Parathyroid adenoma (tissue), 2 donors: ENCODE data around the gene TRMT10C.
"Not testable (repeated sequence)": the region's sequence is repeated elsewhere in the genome, so short reads cannot be mapped to it uniquely, and the experiment has no call there.

Experiments
- H2AFZ ChIP-seq: fragments of 300-600 bp; sonication (generic); one replicate; pipeline ENCODE4 v1.7.0; 2017; ENCODE audit warnings: antibody characterized with exemption, mild to moderate bottlenecking
- H3K27ac ChIP-seq: fragments of 300-600 bp; sonication (generic); one replicate; pipeline ENCODE4 v1.7.0; 2017
- H3K27me3 ChIP-seq: fragments of 300-600 bp; sonication (generic); one replicate; pipeline ENCODE4 v1.7.0; 2017; ENCODE audit warnings: low read length; ENCODE audit not compliant: control insufficient read depth, insufficient read depth
- H3K36me3 ChIP-seq: fragments of 300-600 bp; sonication (generic); one replicate; pipeline ENCODE4 v1.7.0; 2017; ENCODE audit warnings: low read length; ENCODE audit not compliant: control insufficient read depth, insufficient read depth
- H3K4me1 ChIP-seq: fragments of 300-600 bp; sonication (generic); one replicate; pipeline ENCODE4 v1.7.0; 2017; ENCODE audit warnings: control low read depth
- H3K4me2 ChIP-seq: fragments of 300-600 bp; sonication (generic); one replicate; pipeline ENCODE4 v1.7.0; 2017; ENCODE audit warnings: low read length
- H3K4me3 ChIP-seq: fragments of 300-600 bp; sonication (generic); one replicate; pipeline ENCODE4 v1.7.0; 2017; ENCODE audit warnings: low read depth, low read length
- H3K79me2 ChIP-seq: fragments of 300-600 bp; sonication (generic); one replicate; pipeline ENCODE4 v1.7.0; 2017; ENCODE audit warnings: control low read depth
- H3K9ac ChIP-seq: fragments of 300-600 bp; sonication (generic); one replicate; pipeline ENCODE4 v1.7.0; 2017; ENCODE audit warnings: mild to moderate bottlenecking
- H3K9me3 ChIP-seq: fragments of 300-600 bp; sonication (generic); one replicate; pipeline ENCODE4 v1.7.0; 2017; ENCODE audit warnings: low read length; ENCODE audit not compliant: control insufficient read depth
- TF ChIP-seq, protein P1 (sequence below): fragments of 300-600 bp; sonication (generic); IDR thresholded peaks from one replicate; pipeline ENCODE4 v1.7.0; 2017; ENCODE audit warnings: antibody characterized with exemption, mild to moderate bottlenecking
- donor health status: primary hyperparathyroidism.

Gene TRMT10C

DNA sequence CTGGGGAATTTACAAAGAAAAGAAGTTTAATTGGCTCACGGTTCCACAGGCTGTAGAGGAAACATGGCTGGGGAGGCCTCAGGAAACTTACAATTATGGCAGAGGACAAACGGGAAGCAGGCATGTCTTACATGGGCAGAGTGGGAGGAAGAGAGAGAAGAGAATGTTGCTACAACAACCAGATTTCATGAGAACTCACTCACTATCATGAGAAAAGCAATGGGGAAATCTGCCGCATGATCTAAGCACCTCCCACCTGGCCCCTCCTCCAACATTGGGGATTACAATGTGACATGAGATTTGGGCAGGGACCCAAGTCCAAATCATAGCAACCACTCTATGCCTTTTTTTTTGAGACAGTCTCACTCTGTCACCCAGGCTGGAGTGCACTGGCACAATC lies 41.1 kb downstream of the TRMT10C start:
- TF ChIP-seq, protein P1, sequence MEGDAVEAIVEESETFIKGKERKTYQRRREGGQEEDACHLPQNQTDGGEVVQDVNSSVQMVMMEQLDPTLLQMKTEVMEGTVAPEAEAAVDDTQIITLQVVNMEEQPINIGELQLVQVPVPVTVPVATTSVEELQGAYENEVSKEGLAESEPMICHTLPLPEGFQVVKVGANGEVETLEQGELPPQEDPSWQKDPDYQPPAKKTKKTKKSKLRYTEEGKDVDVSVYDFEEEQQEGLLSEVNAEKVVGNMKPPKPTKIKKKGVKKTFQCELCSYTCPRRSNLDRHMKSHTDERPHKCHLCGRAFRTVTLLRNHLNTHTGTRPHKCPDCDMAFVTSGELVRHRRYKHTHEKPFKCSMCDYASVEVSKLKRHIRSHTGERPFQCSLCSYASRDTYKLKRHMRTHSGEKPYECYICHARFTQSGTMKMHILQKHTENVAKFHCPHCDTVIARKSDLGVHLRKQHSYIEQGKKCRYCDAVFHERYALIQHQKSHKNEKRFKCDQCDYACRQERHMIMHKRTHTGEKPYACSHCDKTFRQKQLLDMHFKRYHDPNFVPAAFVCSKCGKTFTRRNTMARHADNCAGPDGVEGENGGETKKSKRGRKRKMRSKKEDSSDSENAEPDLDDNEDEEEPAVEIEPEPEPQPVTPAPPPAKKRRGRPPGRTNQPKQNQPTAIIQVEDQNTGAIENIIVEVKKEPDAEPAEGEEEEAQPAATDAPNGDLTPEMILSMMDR, result no peak
- Histone ChIP-seq H3K36me3 (no peaks in the 10 kb centered on the region), H3K27ac (no peak overlapping the region), H2AFZ (no peak overlapping the region), H3K4me1 (no peaks in the 10 kb centered on the region), H3K4me2 (no peak overlapping the region), H3K27me3 (no peaks in the 10 kb centered on the region), H3K9me3 (no peaks in the 10 kb centered on the region), H3K4me3 (no peak overlapping the region), H3K79me2 (no peaks in the 10 kb centered on the region), H3K9ac (no peak overlapping the region)

DNA sequence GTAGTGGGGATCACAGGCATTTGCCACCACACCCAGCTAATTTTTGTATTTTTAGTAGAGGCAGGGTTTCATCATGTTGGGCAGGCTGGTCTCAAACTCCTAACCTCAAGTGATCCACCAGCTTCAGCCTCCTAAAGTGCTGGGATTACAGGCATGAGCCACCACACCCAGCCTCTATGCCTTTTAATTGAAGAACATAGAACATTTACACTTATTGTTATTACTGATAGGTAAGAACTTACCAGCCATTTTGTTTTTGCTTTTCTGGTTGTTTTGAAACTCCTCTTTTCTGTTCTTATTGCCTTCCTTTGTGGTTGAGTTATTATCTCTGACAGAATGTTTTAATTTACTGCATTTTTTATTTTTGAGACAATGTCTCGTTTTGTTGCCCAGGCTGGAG lies 41.5 kb downstream of the TRMT10C start:
- TF ChIP-seq, protein P1, result no peak
- no peak overlapping the region for H3K4me3 ChIP-seq
- H3K27me3 ChIP-seq, result no peaks in the 10 kb centered on the region
- no peak overlapping the region for H3K9ac ChIP-seq
- H3K36me3 ChIP-seq, result no peaks in the 10 kb centered on the region
- no peaks in the 10 kb centered on the region for H3K9me3 ChIP-seq
- H3K79me2 ChIP-seq, result no peaks in the 10 kb centered on the region
- no peaks in the 10 kb centered on the region for H3K4me1 ChIP-seq
- no peak overlapping the region for H3K4me2 ChIP-seq
- H3K27ac ChIP-seq, result no peak overlapping the region
- no peak overlapping the region for H2AFZ ChIP-seq

DNA sequence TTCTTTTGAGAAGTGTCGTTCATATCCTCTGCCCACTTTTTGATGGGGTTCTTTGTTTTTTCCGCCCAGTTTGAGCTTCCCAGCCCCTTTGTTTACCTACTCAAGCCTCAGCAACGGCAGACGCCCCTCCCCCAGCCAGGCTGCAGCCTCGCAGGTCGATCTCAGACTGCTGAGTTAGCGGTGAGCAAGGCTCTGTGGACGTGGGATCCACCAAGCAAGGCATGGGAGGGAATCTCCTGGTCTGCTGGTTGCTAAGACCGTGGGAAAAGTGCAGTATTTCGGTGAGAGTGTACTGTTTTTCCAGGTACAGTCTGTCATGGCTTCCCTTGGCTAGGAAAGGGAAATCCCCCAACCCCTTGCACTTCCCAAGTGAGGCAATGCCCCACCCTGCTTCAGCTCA lies 43.7 kb downstream of the TRMT10C start:
- H3K9ac ChIP-seq, H3K4me2 ChIP-seq, H3K4me1 ChIP-seq, H3K36me3 ChIP-seq, H3K27me3 ChIP-seq, H3K27ac ChIP-seq, H2AFZ ChIP-seq, H3K79me2 ChIP-seq, H3K9me3 ChIP-seq, H3K4me3 ChIP-seq: not testable (repeated sequence)

DNA sequence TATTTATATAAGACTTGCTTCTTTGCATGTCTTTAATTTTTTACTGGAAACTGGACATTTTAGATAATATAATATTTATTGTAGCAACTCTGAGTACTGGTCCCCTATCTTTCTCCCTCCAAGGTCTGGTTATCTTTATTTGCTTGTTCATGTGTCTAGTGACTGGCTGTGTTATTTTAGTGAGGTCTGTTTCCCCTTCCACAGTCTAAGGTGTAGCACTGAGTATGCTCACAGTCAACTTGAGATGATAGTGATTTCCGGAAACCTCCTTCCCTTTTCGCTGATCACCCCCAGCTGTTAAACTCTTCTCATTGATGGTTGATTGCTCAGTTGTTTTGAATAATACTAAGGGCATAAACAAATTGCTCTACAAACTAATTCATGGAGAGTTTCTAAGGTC lies 49.4 kb downstream of the TRMT10C start:
- Histone ChIP-seq H3K27ac (no peak overlapping the region), H3K4me2 (no peak overlapping the region), H3K9me3 (no peaks in the 10 kb centered on the region), H2AFZ (no peak overlapping the region), H3K4me3 (no peak overlapping the region), H3K27me3 (no peaks in the 10 kb centered on the region), H3K4me1 (no peaks in the 10 kb centered on the region), H3K36me3 (no peaks in the 10 kb centered on the region), H3K79me2 (no peaks in the 10 kb centered on the region), H3K9ac (no peak overlapping the region)
- TF ChIP-seq, protein P1, result no peak

DNA sequence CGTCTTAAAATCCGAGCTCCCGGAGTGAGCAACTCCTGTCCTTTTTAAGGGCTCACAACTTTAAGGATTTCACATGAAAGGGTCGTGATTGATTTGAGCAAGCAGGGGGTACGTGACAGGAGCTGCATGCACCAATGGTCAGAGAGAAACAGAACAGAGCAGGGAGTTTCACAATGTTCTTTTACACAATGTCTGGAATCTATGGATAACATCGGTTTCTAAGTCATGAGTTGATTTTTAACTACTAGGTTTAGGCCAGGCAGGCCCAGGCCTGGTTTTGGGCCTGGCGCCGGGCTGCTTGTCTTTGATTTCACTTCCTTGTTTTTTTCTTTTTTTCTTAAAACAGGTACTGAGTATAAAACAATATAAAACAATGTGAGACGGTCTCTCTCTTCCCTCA lies 51.3 kb downstream of the TRMT10C start:
- H3K27ac ChIP-seq, H3K4me2 ChIP-seq, H2AFZ ChIP-seq, H3K4me1 ChIP-seq, H3K9me3 ChIP-seq, H3K4me3 ChIP-seq, H3K79me2 ChIP-seq, H3K27me3 ChIP-seq, H3K9ac ChIP-seq, H3K36me3 ChIP-seq: not testable (repeated sequence)

DNA sequence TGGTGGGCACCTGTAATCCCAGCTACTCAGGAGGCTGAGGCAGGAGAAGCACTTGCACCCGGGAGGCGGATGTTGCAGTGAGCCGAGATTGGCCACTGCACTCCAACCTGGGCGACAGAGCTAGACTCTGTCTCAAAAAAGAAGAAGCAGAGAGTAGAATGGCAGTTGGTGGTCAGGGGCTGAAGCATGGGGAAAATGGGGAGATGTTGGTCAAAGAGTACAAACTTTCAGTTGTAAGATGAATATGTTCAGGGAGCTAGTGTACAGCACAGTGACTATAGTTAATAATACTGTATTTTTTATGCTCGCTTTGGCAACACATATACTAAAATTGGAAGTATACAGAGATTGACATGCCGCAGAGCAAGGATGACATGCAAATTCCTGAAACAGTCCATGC lies 53.9 kb downstream of the TRMT10C start:
- no peaks in the 10 kb centered on the region for H3K79me2 ChIP-seq
- H3K36me3 ChIP-seq, result no peaks in the 10 kb centered on the region
- H3K9me3 ChIP-seq, result no peaks in the 10 kb centered on the region
- no peak overlapping the region for H3K4me3 ChIP-seq
- no peak overlapping the region for H3K9ac ChIP-seq
- TF ChIP-seq, protein P1, result no peak
- H3K27me3 ChIP-seq, result no peaks in the 10 kb centered on the region
- no peak overlapping the region for H2AFZ ChIP-seq
- H3K4me2 ChIP-seq, result no peak overlapping the region
- no peaks in the 10 kb centered on the region for H3K4me1 ChIP-seq
- no peak overlapping the region for H3K27ac ChIP-seq
